ENCODE measurements around the gene STAT4. TPM values are rescaled to one million over a fixed set of nuclear protein-coding genes. Genes with fewer than 3 reads are reported as not detected.
"Not testable (repeated sequence)": the region's sequence is repeated elsewhere in the genome, so short reads cannot be mapped to it uniquely, and the experiment has no call there.

STAT4 gene
- total RNA-seq, 2 donors from 2014 or later: 11.6 to 22.9 TPM

GRCh38 chr2:191012845-191013681 is 137.7 kb downstream of the STAT4 start:
- peak; percentile 6 to 28 for ATAC-seq
- intact Hi-C loops (cut with DNase I): no loop called here
- DNase-seq: no peak

DNA sequence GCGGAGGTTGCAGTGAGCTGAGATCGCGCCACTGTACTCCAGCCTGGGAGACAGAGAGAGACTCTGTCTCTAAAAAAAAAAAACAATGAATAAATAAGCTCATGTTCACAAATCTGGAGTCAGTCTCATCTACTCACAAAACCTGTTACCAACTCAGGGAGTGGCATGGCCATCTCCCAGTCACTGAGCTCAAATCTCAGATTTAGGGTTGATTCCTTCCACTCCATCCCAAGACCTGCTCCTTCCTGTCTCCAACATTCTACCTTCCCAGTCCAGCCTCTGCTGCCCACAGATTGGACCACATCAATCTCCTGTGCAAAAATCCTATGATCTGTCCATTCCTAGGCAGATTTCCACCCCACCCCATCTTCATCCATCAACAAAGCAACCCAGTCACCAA is 138.4 kb downstream of the STAT4 start:
- ATAC-seq: no peak
- intact Hi-C loops (cut with DNase I): no loop called here

DNA sequence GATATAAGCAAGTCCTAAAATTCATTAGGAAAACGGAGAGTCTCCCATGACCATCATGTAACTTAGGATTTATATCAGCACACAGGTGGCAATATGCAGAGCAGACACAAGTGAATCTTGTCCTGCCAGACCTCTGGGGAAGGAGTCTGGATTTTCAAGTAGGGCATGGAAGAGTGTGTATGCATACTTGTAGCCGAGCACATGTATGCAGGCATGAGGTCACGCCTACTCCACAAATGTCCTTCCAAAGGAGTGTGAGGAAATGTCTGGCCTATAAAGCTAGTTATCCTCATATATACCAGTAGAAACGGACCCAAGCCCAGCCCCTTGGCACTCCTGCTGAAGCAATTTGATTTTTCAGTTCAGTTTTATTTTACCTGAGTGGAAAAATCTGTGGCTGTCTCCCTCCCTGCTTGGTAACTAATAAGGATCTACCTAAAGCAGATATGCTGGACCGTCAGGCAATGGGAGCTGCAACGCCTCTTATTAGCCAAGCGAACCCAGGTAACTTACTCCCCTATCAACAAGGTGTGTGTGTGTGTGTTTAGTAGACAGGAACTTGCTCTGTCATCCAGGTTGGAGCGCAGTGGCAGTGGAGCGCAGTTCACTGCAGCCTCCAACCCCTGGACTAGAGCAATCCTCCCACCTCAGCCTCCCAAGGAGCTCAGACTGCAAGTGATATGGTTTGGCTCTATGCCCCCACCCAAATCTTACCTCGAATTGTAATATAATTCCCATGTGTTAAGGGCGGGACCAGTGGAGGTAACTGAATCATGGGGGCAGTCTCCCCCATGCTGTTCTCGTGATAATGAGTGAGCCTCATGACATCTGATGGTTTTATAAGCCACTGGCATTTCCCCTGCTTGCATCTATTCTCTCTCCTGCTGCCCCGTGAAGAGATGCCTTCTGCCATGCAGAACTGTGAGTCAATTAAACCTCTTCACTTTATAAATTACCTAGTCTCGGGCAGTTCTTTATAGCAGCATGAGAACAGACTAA is 139.6 kb downstream of the STAT4 start:
- intact Hi-C loops (cut with DNase I): no loop called here
- no peak for DNase-seq
- no peak for ATAC-seq

More for the DNA sequence above, 138.4 kb downstream of the STAT4 start:
- no peak for DNase-seq

DNA sequence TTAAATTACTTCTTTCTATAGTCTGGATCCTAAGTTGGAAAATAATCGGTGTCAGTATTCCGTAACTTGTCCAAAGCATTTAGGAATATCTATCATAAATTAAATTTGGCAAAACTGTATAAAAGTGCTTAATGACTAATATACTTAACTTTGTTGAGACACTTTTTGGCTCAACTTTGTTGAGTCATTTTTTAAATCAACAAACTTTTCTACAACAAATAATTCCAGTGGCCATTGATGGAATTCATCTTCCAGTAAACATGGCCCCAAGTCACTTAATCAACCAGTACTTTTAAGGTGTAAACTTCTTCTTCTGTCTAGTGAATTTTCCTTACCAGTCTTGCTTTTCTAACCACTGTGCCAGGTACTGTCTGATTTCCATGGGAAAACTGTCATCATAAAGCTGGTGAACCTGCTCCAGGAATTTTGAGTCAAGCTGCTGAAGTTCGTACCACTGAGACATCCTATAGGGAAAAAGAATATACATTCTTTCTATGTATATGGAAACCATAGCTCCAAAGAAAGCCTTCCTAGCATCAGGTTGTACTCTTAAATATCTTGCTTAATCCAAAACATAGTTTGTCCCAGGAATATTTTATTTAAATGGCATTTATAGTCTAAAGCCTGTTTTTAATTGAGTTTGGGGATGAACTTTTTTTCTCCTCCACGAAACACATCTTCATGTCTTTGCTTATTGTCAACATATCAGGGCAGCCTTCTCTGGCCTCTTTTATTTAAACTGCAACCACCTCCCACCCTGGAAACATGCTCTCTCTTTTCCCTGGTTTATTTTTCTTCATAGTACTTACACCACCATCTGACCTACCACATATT is 141.0 kb downstream of the STAT4 start:
- no peak for DNase-seq
- ATAC-seq: no peak
- intact Hi-C loops (cut with DNase I): loop anchor here in 1 of 2 donors (2.0 kb wide), 1 partner anchor 29 kb away; no protein-coding TSS in a partner anchor

DNA sequence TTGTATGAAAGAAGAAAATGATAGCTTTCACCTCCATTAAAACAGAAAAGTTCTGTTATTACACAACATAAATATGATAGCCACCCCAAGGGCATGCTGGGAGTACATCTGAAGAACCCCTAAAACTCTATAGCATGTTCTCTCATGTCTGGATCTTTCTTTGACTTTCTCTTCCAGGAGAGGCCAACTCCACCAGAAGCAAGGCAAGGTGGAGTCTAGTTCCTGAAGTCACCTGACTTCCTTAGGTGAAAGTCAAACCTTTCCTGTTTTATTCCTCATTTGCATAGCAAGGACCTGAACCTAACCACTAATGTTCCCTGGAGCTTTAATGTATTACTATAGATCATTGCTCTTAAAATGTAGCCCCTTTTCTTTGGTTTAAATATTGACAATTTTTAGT is 142.5 kb downstream of the STAT4 start:
- no peak for DNase-seq
- intact Hi-C loops (cut with DNase I): loop anchor here in 1 of 2 donors (2.0 kb wide), 1 partner anchor 27 kb away; no protein-coding TSS in a partner anchor
- ATAC-seq: no peak

GRCh38 chr2:191006997-191007783 is 143.6 kb downstream of the STAT4 start:
- intact Hi-C loops (cut with DNase I): no loop called here
- ATAC-seq: no peak
- DNase-seq: no peak

GRCh38 chr2:191006297-191006696 is 144.5 kb downstream of the STAT4 start:
- no peak for ATAC-seq
- intact Hi-C loops (cut with DNase I): no loop called here
- no peak for DNase-seq

DNA sequence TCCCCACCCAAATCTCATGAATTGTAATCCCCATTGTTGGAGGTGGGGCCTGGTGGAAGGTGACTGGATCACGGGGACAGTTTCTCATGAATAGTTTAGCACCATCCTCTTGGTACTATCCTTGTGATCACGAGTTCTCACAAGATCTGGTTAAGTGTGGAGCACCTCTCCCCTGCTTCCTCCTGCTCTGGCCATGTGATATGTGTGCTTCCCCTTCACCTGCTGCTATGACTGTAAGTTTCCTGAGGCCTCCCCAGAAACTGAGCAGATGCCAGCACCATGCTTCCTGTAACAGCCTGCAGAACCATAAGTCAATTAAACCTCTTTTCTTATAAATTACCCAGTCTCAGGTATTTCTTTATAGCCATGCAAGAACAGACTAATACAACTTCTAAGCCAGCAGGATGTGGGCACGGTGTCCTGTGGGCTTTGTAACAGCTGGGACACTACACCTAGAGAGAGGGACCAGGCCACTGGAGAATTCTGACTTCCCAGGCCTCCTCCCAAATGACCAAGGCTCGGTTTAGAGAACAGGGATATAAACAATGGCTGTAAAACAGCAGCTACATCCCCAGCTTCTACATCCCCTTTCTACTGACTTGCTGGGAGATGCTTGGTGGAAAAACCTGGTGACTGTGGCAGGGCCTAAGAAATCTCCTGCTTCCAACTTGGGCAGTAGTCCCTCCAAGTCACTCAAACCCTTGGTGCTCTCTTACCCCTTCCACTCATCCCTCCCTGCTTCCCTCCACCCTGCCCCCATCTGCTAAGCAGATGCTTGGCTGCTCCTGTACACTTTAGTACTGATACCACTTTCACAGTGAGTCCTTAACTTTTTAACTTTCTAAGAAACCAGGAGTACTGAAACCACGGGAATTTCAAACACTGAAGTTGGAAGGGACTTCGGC is 147.1 kb downstream of the STAT4 start:
- no peak for ATAC-seq

DNA sequence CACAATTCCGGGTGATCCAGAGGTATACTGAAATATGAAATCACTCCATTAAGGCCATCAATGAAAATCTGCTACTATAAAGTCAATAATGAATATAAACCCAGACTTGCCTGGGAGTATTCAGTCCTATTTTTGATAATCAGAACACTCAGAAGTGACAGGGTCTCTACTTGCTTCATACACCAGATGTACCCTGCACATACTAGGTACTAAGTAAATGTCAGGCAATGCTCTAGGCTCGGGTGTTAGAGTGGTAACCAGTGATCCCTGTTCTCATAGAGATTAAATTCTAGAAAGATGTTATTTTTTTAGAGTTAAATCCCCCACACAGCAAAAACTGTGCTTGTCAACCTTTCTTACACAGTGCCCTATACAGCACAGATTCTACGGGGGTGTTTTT is 149.2 kb downstream of the STAT4 start:
- intact Hi-C loops (cut with DNase I): no loop called here
- ATAC-seq: no peak

More for the DNA sequence above, 147.1 kb downstream of the STAT4 start:
- intact Hi-C loops (cut with DNase I): no loop called here
- no peak for DNase-seq

DNA sequence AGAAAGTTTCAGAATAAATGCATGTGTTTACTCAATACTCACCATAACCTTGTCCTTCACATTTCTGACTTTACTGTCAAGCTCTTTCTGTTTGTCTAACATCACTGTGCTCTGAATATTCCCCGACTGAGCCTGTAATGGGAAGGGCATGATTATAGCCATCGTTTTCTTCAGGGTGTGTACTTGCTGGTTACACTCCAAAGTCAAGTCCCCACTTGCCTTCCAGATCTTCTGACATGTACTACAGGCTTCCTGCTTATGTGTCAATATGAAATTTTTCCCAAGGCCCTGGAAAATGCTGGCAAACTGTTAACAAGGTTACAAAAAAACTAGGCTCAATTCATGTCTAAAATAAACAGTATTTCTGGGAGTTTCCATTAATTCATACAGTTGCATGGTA is 149.8 kb downstream of the STAT4 start:
- DNase-seq: no peak
- ATAC-seq: peak in 1 of 2 donors; percentile 33
- intact Hi-C loops (cut with DNase I): no loop called here

More for the DNA sequence above, 149.2 kb downstream of the STAT4 start:
- no peak for DNase-seq

GRCh38 chr2:190999949-191000665 is 150.7 kb downstream of the STAT4 start:
- intact Hi-C loops (cut with DNase I): no loop called here
- ATAC-seq: no peak

DNA sequence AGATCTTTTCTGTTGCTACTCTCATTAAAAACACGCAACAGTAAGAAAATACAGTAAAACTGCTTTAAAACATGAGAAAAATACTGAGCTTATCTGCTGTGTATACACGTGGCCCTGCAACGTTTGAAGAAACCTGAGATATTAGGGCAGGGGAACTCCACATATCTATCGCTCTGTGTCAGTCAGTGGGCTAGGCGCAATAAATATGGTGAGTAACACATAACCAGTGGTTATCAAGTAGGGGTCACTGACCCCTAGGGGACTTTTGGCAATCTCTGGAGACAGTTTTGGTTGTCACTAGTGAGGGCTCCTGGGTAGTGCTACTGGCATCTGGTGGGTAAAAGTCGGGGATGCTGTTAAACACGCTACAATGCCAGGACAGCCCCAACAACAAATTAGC is 151.7 kb downstream of the STAT4 start:
- ATAC-seq (no peak), DNase-seq (no peak)
- intact Hi-C loops (cut with DNase I): no loop called here

More at GRCh38 chr2:190999949-191000665, 150.7 kb downstream of the STAT4 start:
- DNase-seq: no peak

DNA sequence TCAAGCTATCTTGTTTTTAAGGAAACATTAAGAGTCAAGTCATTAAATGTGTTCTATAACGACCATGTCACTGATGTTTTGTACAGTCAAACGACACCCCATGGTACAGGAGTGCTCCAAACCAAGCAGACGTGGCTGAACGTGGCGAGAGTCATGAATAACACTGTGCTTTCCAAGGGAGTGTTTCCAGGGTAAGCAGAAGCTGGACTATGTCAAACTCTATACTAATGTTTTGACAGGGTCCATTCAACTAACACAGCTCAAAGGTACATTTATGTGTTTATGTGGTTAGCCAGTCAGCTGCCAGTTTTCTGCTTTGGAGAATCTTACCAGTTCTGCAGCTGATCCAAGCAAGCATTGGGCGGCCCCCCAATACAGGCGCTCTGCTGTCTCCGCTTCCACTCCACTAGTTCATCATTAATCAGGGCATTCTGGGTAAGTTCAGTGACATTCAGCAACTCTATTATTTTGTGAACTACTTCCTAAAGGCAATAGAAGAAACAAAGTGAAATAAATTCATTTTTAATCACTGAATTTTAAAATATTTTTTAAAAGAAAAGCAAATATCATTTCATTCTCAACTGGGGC is 153.2 kb downstream of the STAT4 start:
- intact Hi-C loops (cut with DNase I): no loop called here
- DNase-seq: no peak
- ATAC-seq: peak in 1 of 2 donors; percentile 54

- ATAC-seq (peak; percentile 44 to 59), DNase-seq (no peak)
- intact Hi-C loops (cut with DNase I): no loop called here
Measured at GRCh38 chr2:190996947-190997346, 153.8 kb downstream of the STAT4 start.

GRCh38 chr2:190996338-190996946 is 154.4 kb downstream of the STAT4 start:
- intact Hi-C loops (cut with DNase I): no loop called here
- ATAC-seq (peak; percentile 34 to 65), DNase-seq (no peak)

GRCh38 chr2:190995315-190995714 is 155.5 kb downstream of the STAT4 start:
- intact Hi-C loops (cut with DNase I); ATAC-seq; DNase-seq: not testable (repeated sequence)

All from left cardiac atrium (tissue), 4 donors.